ENCODE data around the gene ZSCAN2.

ZSCAN2 gene

DNA sequence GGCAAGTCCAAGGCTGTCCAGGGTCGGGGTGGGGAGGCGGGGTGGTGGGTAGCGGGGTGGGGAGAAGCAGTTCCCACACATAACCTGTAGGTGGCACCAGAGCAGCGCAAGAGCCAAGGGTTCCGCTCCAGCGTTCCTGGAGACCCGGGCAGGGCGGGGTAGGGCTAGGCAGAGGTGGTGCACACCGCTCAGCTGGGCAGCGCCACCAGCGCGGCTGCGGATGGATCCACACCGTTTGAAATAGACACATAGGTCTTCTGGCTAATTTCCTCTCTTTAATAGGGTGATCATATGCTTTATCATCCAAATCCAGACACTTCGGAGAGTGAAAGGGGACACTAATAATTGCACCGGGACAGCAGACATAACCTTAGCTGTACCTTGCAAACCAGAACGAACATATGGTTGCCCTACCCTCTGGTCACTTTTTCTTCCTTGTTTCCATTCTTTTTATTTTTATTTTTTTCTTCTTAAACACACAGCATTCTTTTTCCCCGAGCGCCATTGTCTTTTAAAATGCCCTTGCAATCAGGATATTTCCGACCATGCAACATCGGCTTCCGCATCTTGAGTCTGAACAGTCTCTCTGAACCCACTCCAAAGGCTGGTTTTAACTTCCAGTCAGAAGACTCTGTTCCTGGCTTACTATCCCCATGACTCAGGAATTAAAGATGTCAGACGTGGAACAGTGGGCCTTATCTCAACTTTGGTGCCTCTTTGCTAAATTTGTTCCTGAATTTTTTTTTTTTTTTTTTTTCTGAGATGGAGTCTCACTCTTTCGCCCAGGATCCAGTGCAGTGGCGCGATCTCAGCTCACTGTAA is 12.5 kb upstream of the ZSCAN2 start:
- DNase-seq, result peak; percentile 83
- no peaks in the 10 kb centered on the region for H3K27me3 ChIP-seq (replicated peaks; ENCODE audit: insufficient read depth, low read length)
- no peaks in the 10 kb centered on the region for H3K9me3 ChIP-seq (replicated peaks; ENCODE audit: insufficient read depth, low read length)
- H3K4me1 ChIP-seq (ENCODE audit: low read length), result no peaks in the 10 kb centered on the region
- peak overlapping the region; percentile 79 for H2AFZ ChIP-seq (ENCODE audit: low read length)
- TF ChIP-seq, protein P1, sequence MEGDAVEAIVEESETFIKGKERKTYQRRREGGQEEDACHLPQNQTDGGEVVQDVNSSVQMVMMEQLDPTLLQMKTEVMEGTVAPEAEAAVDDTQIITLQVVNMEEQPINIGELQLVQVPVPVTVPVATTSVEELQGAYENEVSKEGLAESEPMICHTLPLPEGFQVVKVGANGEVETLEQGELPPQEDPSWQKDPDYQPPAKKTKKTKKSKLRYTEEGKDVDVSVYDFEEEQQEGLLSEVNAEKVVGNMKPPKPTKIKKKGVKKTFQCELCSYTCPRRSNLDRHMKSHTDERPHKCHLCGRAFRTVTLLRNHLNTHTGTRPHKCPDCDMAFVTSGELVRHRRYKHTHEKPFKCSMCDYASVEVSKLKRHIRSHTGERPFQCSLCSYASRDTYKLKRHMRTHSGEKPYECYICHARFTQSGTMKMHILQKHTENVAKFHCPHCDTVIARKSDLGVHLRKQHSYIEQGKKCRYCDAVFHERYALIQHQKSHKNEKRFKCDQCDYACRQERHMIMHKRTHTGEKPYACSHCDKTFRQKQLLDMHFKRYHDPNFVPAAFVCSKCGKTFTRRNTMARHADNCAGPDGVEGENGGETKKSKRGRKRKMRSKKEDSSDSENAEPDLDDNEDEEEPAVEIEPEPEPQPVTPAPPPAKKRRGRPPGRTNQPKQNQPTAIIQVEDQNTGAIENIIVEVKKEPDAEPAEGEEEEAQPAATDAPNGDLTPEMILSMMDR (IDR thresholded peaks at IDR 0.05; ENCODE audit: low read length), result peak; percentile 56
- TF ChIP-seq EZH2phosphoT487 (IDR thresholded peaks at IDR 0.05; ENCODE audit: low read length) (no peak), EZH2 (optimal IDR thresholded peaks at IDR 0.05; ENCODE audit: low read depth, low read length) (no peak)
- no peaks in the 10 kb centered on the region for H4K20me1 ChIP-seq (ENCODE audit: insufficient read depth, low read length)
- no peak overlapping the region for H3K9ac ChIP-seq (ENCODE audit: low read length)
- no peaks in the 10 kb centered on the region for H3K79me2 ChIP-seq (ENCODE audit: low read length)
- H3K4me3 ChIP-seq (ENCODE audit: low read length), result peak overlapping the region; percentile 30; the same call in 1 of the 2 replicates
- H3F3A ChIP-seq (ENCODE audit: insufficient read depth, low read length), result no peaks in the 10 kb centered on the region
- no peaks in the 10 kb centered on the region for H3K36me3 ChIP-seq (replicated peaks; ENCODE audit: insufficient read depth, low read length)
- no peak overlapping the region for H3K27ac ChIP-seq (ENCODE audit: low read length)
- H3K9me2 ChIP-seq (replicated peaks; ENCODE audit: insufficient read depth, low read length), result no peaks in the 10 kb centered on the region
- H3K4me2 ChIP-seq (ENCODE audit: low read depth, low read length), result peak overlapping the region; percentile 88

DNA sequence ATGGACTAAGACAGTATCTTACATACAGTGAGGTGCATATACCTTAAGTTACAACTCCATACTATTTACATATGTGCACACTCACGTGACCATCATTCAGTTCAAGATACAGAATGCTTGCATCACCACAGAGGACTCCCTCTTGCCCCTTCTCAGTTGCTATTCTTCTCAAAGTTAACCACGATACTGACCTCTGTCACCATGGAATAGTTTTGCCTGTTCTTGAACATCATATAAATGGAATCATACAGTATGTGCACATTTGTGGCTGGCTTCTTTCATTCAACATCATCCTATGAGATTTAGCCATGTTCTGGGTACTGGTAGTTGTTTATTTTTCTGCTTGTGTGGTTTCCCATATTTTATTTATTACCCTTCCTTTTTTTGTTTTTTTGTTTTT is 10.4 kb upstream of the ZSCAN2 start:
- Histone ChIP-seq H3K4me1 (ENCODE audit: low read length) (no peaks in the 10 kb centered on the region), H4K20me1 (ENCODE audit: insufficient read depth, low read length) (no peaks in the 10 kb centered on the region), H3K4me2 (ENCODE audit: low read depth, low read length) (no peak overlapping the region), H3K27me3 (replicated peaks; ENCODE audit: insufficient read depth, low read length) (no peaks in the 10 kb centered on the region), H3F3A (ENCODE audit: insufficient read depth, low read length) (no peaks in the 10 kb centered on the region), H3K79me2 (ENCODE audit: low read length) (no peaks in the 10 kb centered on the region), H3K36me3 (replicated peaks; ENCODE audit: insufficient read depth, low read length) (no peaks in the 10 kb centered on the region), H3K9ac (ENCODE audit: low read length) (no peak overlapping the region), H3K4me3 (ENCODE audit: low read length) (no peak overlapping the region), H3K9me2 (replicated peaks; ENCODE audit: insufficient read depth, low read length) (no peaks in the 10 kb centered on the region), H3K27ac (ENCODE audit: low read length) (no peak overlapping the region), H3K9me3 (replicated peaks; ENCODE audit: insufficient read depth, low read length) (no peaks in the 10 kb centered on the region), H2AFZ (ENCODE audit: low read length) (no peak overlapping the region)
- no peak for DNase-seq
- TF ChIP-seq EZH2 (optimal IDR thresholded peaks at IDR 0.05; ENCODE audit: low read depth, low read length), result no peak
- no peak for TF ChIP-seq EZH2phosphoT487 (IDR thresholded peaks at IDR 0.05; ENCODE audit: low read length)
- TF ChIP-seq, protein P1 (IDR thresholded peaks at IDR 0.05; ENCODE audit: low read length), result no peak

DNA sequence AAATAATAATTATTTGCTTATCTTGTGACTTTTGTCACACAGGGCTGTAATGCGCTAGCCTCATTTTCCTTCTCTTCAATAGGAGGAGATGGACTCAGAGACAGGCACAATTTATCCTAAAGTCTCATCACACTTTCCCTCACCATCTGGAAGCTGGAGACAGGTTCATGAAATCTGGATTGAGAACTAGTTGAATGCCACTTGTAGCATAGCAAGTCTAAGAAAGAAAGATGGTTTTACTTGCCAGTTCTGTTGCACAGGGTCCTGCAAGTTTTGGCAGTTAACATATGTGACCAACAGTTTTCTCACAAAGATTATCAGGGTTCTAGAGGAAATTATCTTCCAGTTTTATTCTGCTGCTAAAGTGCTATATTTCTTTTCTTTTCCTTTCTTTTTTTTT is 9.0 kb upstream of the ZSCAN2 start:
- H3K4me2 ChIP-seq (ENCODE audit: low read depth, low read length), result no peak overlapping the region
- no peaks in the 10 kb centered on the region for H4K20me1 ChIP-seq (ENCODE audit: insufficient read depth, low read length)
- no peaks in the 10 kb centered on the region for H3K9me2 ChIP-seq (replicated peaks; ENCODE audit: insufficient read depth, low read length)
- no peak overlapping the region for H3K9ac ChIP-seq (ENCODE audit: low read length)
- no peak overlapping the region for H2AFZ ChIP-seq (ENCODE audit: low read length)
- no peak overlapping the region for H3K27ac ChIP-seq (ENCODE audit: low read length)
- H3K27me3 ChIP-seq (replicated peaks; ENCODE audit: insufficient read depth, low read length), result no peaks in the 10 kb centered on the region
- no peaks in the 10 kb centered on the region for H3K9me3 ChIP-seq (replicated peaks; ENCODE audit: insufficient read depth, low read length)
- TF ChIP-seq EZH2phosphoT487 (IDR thresholded peaks at IDR 0.05; ENCODE audit: low read length), result no peak
- TF ChIP-seq, protein P1 (IDR thresholded peaks at IDR 0.05; ENCODE audit: low read length), result no peak
- TF ChIP-seq EZH2 (optimal IDR thresholded peaks at IDR 0.05; ENCODE audit: low read depth, low read length), result no peak
- no peak overlapping the region for H3K4me3 ChIP-seq (ENCODE audit: low read length)
- H3F3A ChIP-seq (ENCODE audit: insufficient read depth, low read length), result no peaks in the 10 kb centered on the region
- no peaks in the 10 kb centered on the region for H3K79me2 ChIP-seq (ENCODE audit: low read length)
- no peak for DNase-seq
- H3K4me1 ChIP-seq (ENCODE audit: low read length), result no peaks in the 10 kb centered on the region
- no peaks in the 10 kb centered on the region for H3K36me3 ChIP-seq (replicated peaks; ENCODE audit: insufficient read depth, low read length)

All from MM.1S (cell line).